ENCODE results near the gene AZGP1. TPM values are rescaled to one million over a fixed set of nuclear protein-coding genes. Genes with fewer than 3 reads are reported as not detected.
A peak's percentile ranks its signal among the peaks of the same experiment; 100 is the strongest.

AZGP1 gene
- total and polyA plus RNA-seq, 2 of the 13 experiments (the other 11 are each of a cell fraction or from before 2014, with no cell fraction given) = 93.8 to 229 TPM

- TF ChIP-seq STAT6 (CRISPR knock-in tag; IDR thresholded peaks at IDR 0.05; ENCODE audit: borderline replicate concordance) = no peak; the same call in 1 of the 2 replicates
- peak; percentile 40; the same call in 1 of the 2 replicates for TF ChIP-seq SP4 (CRISPR knock-in tag; IDR thresholded peaks at IDR 0.05)
- TF ChIP-seq, protein P1, sequence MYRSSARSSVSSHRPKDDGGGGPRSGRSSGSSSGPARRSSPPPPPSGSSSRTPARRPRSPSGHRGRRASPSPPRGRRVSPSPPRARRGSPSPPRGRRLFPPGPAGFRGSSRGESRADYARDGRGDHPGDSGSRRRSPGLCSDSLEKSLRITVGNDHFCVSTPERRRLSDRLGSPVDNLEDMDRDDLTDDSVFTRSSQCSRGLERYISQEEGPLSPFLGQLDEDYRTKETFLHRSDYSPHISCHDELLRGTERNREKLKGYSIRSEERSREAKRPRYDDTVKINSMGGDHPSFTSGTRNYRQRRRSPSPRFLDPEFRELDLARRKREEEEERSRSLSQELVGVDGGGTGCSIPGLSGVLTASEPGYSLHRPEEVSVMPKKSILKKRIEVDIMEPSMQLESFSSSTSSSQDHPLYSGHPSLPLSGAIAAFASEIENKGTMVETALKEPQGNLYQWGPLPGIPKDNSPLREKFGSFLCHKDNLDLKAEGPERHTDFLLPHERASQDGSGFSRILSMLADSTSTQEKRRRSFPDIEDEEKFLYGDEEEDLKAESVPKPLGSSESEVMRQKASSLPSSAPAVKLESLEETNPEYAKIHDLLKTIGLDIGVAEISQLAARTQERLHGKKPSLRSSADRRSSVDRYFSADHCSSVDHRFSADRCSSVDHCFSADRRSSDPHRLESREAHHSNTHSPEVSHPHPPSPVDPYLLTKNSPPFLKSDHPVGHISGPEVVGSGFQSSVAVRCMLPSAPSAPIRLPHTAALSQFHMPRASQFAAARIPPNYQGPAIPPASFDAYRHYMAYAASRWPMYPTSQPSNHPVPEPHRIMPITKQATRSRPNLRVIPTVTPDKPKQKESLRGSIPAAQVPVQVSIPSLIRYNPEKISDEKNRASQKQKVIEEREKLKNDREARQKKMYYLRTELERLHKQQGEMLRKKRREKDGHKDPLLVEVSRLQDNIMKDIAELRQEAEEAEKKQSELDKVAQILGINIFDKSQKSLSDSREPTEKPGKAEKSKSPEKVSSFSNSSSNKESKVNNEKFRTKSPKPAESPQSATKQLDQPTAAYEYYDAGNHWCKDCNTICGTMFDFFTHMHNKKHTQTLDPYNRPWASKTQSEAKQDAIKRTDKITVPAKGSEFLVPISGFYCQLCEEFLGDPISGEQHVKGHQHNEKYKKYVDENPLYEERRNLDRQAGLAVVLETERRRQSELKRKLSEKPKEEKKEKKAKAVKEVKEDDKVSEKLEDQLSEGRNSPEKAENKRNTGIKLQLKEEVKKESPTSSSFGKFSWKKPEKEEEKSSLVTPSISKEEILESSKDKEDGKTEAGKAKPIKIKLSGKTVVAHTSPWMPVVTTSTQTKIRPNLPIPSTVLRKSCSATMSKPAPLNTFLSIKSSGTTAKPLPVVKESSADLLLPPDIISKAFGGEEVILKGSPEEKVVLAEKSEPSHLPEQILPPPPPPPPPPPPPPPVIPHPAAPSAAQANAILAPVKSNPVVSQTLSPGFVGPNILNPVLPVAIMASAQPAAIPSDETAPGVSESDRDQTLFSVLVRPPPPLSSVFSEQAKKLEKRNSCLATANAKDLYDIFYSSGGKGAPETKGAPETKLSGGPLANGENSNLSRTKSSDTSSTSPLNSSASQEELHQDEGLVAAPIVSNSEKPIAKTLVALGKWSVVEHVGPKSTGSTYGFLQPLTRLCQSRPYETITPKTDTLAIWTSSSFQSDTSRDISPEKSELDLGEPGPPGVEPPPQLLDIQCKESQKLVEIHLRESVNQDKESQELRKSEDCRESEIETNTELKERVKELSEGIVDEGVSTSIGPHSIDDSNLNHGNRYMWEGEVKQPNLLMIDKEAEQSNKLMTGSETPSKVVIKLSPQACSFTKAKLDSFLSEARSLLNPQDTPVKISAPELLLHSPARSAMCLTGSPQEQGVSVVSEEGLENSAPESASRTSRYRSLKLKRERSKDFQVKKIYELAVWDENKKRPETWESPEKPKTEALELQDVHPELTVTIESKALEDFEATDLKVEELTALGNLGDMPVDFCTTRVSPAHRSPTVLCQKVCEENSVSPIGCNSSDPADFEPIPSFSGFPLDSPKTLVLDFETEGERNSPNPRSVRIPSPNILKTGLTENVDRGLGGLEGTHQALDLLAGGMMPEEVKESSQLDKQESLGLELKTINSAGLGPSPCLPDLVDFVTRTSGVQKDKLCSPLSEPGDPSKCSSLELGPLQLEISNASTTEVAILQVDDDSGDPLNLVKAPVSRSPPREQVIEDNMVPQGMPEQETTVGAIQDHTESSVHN (CRISPR knock-in tag; IDR thresholded peaks at IDR 0.05) = no peak; the same call in 1 of the 2 replicates
- no peak for TF ChIP-seq GTF2F1 (IDR thresholded peaks at IDR 0.05; ENCODE audit: low read length)
- TF ChIP-seq ZNF589 (CRISPR knock-in tag; conservative IDR thresholded peaks at IDR 0.05) = no peak
- TF ChIP-seq THYN1 (CRISPR knock-in tag; IDR thresholded peaks at IDR 0.05; ENCODE audit: borderline replicate concordance, low read depth) = no peak
- peak; percentile 85 for TF ChIP-seq HOXA3 (CRISPR knock-in tag; IDR thresholded peaks at IDR 0.05)
- no peak for TF ChIP-seq ZNF558 (CRISPR knock-in tag; IDR thresholded peaks at IDR 0.05; ENCODE audit: borderline replicate concordance)
- peak; percentile 85 for TF ChIP-seq KDM2A (CRISPR knock-in tag; IDR thresholded peaks at IDR 0.05; ENCODE audit: borderline replicate concordance, low read depth)
- TF ChIP-seq MYC (CRISPR knock-in tag; IDR thresholded peaks at IDR 0.05; ENCODE audit: borderline replicate concordance) = peak; percentile 95; the same call in 1 of the 2 replicates
- peak; percentile 99 for TF ChIP-seq ZNF687 (CRISPR knock-in tag; IDR thresholded peaks at IDR 0.05)
- no peak for TF ChIP-seq ZIK1 (CRISPR knock-in tag; IDR thresholded peaks at IDR 0.05; ENCODE audit: borderline replicate concordance, low read depth)
- TF ChIP-seq SNRNP70 (IDR thresholded peaks at IDR 0.05; ENCODE audit: low read depth, low read length) = no peak
These were observed 21.8 kb upstream of the AZGP1 start (continued) for GRCh38 chr7:99997545-99998137.

Measured in HepG2 (cell line).